Cardiac septum (tissue), 1 donor: Measurements from ENCODE around the gene MTMR12. TPM values are rescaled to one million over a fixed set of nuclear protein-coding genes. Genes with fewer than 3 reads are reported as not detected.
"Not testable (repeated sequence)": the region's sequence is repeated elsewhere in the genome, so short reads cannot be mapped to it uniquely, and the experiment has no call there.

ENCODE experiments used
- DNase-seq: peaks from one replicate; pipeline ENCODE4 v3.0.0-alpha.2; 2020; ENCODE audit warnings: low spot score
- intact Hi-C: fragments of 100-400 bp; cut with DNase I; formaldehyde crosslinking; loops from one replicate; pipeline ENCODE4 v1.14.0; 2022
- total RNA-seq: library from RNA; stranded (reverse); fragmentation: NEBNext Ultra II Directional; extraction: Animal tissue kit (Norgen Biotek cat#: 25700); gene quantifications from one replicate; pipeline ENCODE4 v1.2.1, GENCODE V29; 2021
- donor health status: DM: no; HTN: no; CAD: no.

MTMR12 gene
- total RNA-seq, 1 donor from 2014 or later = 27.2 TPM

DNA sequence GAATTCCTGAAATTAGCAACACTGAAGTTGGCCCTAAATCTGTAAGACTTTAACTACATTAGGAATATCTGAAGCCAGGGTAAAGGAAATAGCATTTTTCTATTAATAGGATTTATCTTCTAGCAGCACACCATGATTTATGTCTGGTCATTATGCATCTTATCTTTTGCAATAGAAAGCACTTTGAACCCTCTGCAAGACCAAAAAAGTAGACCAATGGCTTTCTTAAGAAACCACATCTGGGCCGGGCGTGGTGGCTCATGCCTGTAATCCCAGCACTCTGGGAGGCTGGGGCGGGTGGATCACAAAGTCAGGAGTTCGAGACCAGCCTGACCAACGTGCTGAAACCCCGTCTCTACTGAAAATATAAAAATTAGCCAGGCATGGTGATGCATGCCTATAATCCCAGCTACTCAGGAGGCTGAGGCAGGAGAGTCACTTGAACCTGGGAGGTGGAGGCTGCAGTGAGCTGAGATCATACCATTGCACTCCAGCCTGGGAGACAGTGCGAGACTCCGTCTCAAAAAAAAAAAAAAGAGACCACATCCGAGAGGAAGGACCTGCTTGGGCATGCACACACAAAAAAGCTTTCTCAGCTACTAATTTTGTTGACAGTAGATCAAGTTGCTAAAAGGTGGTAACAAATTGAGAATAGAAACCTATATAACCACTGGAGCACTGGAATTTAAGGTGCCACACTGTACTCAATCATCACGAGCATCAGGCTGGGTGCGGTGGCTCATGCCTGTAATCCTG is 31.2 kb downstream of the MTMR12 start:
- DNase-seq, intact Hi-C loops: not testable (repeated sequence)

DNA sequence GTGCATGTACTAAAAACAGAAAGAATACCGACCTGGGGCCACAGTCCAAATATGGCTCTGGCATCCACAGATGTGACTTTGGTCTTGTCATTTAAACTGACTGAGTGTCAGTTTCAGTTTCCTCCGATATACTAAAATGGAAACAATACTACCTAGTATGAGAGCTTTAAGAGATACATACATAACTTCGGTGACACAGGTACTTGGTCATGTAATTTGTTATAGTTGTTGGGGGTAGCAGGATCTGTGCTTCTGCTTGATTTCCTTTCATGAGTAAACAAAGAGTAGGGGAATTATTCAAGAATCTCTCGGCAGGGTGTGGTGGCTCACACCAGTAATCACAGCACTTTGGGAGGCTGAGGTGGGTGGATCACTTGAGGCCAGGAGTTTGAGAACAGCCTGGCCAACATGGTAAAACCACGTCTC is 32.1 kb downstream of the MTMR12 start:
- intact Hi-C loops = no loop called here
- no peak for DNase-seq

DNA sequence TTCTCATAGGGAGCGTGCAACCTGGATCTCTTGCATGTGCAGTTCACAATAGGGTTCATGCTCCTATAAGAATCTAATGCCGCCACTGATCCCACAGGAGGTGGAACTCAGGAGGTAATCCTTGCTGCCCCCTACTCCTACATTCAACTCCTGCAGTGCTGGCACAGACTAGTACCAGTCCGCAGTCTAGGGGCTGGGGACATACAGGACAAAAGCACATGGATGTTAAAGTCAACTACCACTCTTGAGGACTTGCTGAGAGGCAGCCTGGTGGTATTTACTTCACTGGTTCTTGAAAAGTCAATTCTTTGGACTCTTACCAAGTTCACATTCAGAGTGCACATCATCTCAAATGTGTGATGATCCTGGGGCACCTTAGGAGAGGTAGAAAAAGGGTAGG is 33.0 kb downstream of the MTMR12 start:
- intact Hi-C loops = no loop called here
- no peak for DNase-seq

DNA sequence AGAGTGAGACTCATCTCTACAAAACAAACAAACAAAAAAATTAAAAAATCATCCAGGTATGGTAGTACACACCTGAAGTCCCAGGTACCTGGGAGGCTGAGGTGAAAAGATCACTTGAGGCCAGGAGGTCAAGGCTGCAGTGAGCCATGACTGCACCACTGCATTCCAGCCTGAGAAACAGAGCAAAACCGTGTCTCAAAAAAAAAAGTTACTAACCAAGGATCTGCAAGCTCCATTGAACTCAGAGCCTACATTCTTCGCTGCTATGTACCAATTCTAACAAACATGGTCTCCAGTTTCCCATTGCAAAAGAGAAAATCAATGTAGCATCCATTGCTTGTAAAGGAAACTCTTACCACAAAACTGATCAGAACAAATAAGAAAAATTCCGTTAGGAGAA is 33.5 kb downstream of the MTMR12 start:
- no peak for DNase-seq
- intact Hi-C loops = no loop called here

DNA sequence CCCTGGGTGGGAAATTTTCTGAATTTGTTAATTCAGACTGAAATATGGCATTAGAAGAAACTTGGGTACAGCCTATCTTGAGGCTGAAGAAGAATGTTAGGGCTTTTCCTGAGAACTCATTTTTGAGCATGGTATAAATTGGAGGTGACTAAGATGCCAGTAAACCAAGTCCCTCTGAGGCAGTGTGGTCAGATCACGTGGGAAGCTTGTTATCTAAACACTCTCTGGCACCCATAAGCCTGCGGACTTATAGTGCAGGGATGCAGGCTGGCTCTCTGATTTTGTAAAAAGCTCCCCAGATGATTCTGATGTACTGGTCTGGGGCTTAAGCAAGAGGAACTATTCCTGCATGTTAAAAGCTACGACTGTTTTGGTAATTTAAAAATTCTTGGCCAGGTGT is 34.3 kb downstream of the MTMR12 start:
- DNase-seq = no peak
- intact Hi-C loops = no loop called here

DNA sequence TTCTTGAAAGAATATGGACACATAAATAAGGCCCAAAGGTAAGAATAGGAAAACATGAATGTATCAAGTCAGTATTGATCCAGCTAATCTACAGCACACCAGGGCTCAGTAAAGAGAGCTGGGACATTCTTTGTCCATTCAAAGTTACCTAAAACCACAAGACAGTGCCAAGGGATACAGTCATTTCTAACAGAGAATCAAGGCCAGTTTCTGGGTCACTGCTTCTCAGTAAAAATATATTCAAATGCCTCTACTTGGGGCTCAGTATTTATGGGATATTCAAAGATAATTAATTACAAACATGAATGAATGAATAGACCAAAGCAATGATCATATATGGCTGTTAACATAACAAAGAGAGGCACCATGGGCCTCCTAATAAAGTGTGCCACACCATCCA is 34.9 kb downstream of the MTMR12 start:
- no peak for DNase-seq
- intact Hi-C loops = no loop called here

DNA sequence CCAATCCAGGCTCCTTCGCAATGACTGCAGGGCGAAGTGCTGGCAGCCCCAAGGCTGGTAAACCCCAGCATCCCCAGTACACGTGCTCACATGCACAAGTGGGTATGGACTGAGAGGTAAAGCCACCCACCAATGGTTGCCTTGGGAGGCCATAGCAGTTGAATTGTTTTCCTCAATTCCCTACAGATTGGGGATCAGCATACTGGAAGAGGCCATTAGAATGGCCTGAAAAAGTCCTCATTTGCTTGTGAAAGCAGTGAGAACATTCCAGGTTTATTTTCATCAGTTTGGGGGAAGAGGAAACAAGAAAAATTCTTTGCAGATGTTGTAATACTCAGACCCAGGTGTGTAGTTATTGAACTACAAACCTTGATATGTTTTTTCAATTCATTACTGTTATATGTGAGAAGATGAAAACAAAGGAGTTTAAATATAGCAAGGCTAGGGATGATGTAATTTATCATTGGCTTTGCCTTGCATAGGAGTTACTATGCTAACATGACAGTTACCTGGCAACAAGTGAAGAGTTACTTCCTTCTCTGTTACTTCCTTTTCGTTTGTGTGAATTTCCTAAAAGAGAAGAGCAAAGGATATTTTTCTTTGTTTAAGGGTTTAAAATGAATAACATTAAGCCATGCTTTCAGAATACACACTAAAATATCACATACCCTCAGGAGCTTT is 36.4 kb downstream of the MTMR12 start:
- intact Hi-C loops = no loop called here

DNA sequence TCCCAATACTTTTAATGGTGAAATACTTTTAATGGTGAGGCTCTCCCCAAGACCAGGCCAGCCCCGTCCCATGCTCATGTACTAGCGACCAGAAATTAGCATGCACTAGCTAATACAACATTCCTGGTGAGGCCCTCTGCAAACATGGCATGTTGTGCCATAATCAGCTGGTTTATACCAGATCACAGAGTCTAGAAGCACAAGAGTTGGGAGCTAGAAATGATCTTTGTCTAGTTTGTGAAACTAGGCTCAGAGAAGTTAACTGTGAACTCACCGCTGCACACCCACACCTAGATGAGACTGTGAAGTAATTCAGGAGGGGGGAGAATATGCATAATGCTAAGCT is 37.4 kb downstream of the MTMR12 start:
- DNase-seq = no peak
- intact Hi-C loops = loop anchor here (2.0 kb wide), 1 partner anchor 37 kb away; the partner anchor contains the start of gene MTMR12

More for the DNA sequence above, 36.4 kb downstream of the MTMR12 start:
- no peak for DNase-seq

DNA sequence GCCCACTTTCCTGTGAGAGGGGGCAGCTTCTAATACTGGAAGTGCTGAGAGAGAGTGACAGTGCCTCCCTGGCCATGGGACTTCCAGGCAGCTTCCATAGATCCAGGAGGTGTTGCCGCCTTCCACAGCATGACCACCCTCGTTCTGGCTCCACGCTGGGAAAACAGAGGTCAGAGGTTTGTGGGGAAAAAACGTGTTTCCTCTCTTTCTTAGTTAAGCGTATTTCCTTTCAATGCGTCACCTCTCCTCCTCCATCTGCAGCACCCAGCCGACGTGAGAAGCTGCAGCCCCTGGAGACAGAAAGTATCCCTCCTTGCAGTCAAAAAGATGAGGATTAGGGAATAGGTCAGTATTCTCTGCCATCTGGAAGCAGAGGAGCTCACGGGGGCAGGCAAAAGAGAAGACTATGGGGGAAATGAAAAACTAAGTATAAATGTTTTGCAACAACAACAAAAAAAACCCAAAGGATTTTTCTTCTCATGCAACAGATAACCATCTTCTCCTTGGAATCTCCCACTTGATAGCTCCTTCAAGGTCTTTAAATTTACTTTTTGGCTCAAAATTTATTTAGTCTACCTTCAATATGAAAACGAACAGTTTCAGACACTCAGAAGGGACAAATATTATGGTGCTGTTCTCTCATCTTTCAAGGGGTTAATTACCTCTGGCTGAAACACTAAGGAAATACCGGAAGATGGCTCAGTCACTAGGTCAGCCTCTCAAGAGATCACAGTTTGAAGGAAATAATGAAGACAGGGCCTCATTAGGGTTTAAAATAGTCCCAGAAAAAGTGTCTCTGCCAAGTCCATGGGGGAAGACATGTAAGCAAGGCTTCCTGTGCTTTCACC is 38.0 kb downstream of the MTMR12 start:
- intact Hi-C loops = loop anchor here (2.0 kb wide), 1 partner anchor 38 kb away; the partner anchor contains the start of gene MTMR12

DNA sequence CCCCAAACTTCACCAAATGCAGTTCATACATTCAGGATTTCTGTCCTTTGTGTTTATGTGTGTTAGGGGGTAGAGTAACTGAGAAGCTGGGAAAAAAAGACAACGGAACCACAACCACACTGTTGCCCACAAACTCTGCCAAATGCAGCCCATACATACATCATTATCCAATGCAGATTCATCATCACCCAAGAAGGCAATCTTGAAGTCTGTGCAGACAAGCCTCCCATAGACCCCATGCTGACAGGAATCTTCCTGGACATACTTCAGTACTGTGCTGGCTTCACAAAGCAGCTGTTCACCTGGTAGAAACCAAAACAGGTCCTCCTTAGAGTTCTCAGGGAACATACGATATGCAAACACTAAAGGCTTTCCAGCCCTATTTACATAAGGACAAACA is 38.9 kb downstream of the MTMR12 start:
- no peak for DNase-seq
- intact Hi-C loops = loop anchor here (2.0 kb wide), 1 partner anchor 39 kb away; the partner anchor contains the start of gene MTMR12

More for the DNA sequence above, 38.0 kb downstream of the MTMR12 start:
- DNase-seq = no peak

DNA sequence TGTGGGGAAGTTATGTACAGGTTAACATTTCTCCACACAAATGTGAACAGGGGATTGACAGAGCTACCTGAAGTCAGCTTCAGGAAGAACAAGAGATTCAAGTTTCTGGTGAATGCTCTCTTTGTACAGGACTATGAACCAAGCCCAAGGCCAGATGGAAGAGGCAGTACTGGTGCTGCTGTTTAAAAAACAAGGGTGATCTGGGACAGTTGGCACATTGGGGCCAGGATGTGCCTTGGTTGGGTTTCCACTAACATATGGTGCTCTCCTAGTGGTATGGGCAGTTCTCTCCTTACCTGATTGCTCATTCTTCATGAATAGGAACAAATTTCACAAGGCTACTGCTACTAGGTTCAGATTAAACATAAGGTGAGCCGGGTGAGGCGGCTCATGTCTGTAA is 40.0 kb downstream of the MTMR12 start:
- intact Hi-C loops = no loop called here
- DNase-seq = no peak

DNA sequence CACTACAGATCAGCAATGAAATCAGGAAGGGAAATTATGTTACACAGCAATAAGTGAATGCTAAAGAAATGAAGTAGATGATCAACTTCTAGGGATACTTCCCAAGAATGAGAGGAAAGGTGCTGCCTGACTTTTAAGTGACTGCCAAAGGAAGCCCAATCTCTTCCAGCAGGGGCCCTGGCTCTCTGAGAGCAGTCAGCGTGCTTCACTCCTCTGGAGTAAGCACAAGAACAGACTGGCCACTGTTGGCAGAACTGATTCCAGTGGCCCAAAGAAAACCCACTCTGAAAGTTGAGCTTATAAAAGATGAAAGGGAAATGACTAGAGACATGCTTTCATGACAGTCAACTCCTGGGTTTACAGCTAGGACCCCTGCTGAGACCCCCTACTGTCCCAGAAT is 41.8 kb downstream of the MTMR12 start:
- intact Hi-C loops = no loop called here
- DNase-seq = no peak

DNA sequence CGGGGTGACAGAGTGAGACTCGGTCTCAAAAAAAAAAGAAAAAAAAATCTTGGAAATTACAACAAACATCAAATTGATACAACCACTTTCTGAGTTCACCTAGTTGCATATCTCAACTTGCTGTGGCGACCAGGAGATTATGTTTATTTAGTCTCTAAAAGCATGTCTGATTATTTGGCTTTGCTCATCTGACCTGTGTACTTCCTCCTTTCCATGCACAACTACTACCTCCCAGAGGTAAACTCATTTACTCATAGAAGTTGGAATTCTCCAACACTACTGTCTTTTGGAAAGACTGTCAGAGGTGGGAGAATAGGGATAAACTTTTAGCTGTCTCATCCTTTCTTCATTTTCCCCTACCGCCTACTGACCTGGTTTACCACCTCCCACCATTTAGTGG is 42.6 kb downstream of the MTMR12 start:
- intact Hi-C loops = no loop called here
- no peak for DNase-seq

DNA sequence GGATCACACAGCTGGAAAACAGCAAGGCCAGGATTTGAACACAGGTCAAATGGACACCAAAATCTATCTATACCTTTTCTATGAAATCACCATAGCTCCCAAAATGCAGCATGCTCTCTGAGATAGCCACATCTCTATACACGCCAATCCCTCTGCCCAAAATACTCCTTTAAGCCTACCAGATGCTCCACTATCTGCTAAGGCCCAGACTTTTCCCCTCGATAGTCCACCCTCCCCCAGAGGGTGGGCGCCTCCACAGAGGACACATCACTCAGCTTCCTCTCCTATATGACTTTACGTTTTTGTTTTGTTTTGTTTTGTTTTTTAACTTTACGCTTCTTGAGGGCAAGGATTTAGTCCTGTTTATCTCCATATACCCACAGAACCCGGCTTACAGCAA is 46.8 kb downstream of the MTMR12 start:
- DNase-seq = no peak
- intact Hi-C loops = no loop called here

DNA sequence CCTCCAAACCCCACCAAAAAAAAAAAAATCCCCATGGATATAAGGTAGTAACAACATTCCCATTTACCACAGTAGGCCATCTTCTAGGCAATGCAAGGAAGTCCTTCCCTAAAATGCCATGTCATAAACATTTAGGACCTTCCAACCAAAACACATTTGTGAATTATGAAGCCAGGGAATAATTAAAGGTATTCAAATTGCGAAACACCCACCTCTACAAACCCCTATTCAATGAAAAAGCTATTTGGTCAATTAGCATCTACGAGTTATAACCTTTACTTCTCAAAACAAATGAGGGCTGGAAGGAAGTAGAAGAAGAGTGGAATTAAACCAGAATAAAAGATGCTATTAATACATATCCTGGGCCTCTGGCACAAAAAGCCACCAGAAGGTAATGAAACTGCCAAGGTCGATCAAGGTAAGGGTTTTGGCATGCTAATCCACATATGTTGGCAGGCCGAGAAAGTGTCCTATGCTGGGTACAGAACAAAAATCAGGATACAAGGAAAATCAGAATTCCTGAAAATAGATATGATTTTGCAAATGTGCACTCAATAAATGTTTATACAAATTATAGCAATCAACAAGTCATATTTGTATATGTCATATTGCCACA is 47.7 kb downstream of the MTMR12 start:
- DNase-seq = no peak
- intact Hi-C loops = no loop called here

DNA sequence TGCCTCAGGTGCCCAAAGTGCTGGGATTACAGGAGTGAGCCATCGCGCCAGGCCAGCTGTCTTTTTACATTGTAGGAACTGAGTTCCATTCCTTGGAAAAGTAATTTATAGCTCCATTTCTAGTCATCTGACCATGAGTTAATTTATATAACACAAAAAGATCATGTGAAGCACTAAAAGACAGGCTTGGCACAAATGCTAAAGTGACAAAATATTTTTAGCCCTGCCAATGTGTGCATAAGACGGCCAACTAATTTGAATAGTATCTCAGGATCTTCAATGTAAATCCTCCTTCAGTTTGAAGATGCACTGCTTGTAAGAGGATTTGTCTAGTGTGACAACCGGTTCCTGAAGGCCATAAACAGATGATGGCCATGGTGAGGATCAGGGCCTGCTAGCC is 49.1 kb downstream of the MTMR12 start:
- intact Hi-C loops = no loop called here
- no peak for DNase-seq

DNA sequence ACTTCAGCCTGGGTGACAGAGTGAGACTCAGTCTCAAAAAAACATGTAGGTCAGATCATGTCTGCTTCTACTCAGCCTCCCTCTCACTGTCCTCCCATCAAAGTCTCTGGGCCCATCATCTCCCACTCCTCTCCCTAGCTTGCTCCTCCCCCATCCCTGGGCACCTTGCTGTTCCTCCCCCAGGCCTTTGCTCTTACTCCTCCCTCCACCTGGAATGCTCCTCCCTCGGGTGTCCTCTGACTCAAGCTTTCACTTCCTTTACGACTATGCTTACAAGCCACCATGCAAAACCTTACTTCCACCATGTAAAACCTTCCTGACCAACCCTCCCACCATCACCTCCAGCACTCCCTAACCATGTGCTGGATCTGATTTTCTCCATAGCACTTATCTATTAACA is 51.5 kb downstream of the MTMR12 start:
- intact Hi-C loops = no loop called here
- no peak for DNase-seq

DNA sequence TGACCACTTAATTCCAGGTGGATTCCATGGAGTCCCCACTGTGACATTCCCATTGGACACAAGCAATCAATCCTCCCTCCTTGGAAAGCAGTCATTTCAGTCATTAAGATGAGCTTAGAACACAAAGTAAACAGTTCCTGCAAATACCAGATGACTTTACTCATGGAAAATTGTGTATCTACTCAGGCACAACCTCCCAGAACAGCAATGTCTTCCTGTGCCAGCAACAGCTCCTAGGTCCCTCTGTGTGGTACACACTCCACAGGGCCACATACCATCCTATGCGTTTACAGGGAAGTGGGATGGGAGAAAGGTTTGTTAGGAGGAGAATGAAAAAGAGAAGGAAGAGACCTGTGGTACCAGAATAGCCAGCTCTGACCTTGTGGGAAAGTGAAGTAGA is 53.7 kb downstream of the MTMR12 start:
- intact Hi-C loops = no loop called here
- DNase-seq = no peak

DNA sequence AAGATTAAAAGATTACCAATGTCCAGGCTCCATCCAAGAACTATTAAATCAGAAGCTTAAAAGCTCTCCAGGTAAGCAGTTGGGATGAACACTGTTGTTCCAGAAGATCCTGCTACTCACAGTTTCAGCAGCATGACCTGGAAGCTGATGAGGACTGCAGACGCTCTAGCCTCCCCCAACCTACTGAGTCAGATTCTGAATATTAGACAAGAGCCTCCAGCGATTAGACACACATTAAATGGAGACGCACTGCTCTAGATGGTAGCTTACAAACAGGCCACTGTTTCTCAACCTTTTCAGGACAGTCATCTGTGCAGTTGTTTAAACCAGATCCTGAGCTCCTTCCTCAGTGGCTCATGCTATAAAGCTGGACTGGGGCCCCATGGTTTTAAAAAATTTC is 54.3 kb downstream of the MTMR12 start:
- DNase-seq = no peak
- intact Hi-C loops = no loop called here

DNA sequence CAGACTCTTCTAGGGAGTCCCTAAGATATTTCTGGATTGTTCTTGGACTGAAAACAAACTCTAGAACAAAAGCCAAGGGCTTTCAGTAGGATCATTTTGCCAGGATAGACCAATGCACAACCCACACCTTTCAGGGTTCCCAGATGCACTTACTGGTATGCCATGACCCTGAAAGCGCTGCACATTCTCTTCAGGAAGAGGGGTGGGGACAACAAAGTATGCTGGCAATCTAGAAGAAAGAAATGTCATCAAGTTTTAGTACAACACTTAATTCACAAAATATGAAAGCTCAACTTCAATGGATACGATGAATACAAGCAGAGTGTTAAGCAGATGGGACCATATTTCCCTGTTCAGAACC is 57.2 kb downstream of the MTMR12 start:
- no peak for DNase-seq
- intact Hi-C loops = no loop called here
